Measurements from ENCODE around the gene PEAR1.

Gene PEAR1

DNA sequence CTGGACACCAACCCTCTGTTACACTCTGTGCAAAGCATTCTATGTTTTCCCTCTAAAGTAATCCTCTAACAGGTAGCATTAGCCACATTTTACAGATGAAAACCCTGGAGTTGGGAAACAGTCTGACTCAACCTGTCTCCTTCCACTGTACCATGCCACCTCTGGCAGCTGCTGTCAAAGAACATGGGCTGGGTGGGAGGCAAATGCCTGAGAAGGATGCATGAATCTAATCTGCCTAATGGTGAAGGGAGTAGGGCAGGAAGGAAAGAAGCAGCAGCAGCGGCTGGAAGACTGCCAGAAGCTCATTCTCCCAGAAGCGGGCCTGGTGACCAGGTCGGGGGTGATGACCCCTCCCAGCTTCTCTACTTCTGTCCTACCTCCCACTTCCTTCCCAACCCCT, 48.7 kb downstream of the PEAR1 start:
- no peak for DNase-seq

DNA sequence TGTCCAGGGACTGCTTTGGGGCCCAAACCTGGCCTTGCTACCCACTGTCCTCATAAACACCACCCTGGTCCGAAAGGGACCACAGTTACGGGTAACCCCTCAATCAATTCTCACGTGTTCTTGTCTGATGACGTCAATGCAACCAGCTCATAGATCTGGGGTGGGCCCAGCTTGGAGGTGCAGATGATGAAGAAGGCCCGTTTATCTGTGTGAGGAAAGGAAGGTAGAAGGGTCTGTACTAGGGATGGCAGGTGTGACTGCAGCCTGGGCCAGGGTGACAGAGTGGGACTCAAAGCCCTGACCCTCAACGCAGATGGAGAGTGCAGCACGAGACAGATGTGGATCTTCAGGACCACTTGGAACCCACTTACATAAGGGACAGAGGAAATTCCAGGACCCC, 49.1 kb downstream of the PEAR1 start:
- no peak for DNase-seq

DNA sequence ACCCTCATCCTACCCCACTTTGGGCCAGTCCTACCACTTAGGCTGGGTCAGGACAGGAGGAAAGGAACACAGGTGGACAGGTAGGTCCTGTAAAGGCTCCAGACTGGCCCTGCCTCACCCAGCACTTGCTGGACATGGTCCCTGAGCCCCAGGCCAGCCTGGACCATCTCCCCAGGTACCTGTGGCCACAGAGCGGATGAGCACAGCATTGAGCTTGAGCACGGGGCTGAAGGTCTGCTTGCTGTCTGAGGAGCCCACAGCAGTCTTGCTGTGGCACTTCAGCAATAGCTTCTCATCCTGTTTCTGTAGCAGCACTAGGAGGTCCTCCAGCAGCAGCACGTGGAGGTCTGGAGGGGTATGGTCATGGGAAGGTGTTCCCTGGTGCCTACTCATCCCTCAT, 50.2 kb downstream of the PEAR1 start:
- no peak for DNase-seq

DNA sequence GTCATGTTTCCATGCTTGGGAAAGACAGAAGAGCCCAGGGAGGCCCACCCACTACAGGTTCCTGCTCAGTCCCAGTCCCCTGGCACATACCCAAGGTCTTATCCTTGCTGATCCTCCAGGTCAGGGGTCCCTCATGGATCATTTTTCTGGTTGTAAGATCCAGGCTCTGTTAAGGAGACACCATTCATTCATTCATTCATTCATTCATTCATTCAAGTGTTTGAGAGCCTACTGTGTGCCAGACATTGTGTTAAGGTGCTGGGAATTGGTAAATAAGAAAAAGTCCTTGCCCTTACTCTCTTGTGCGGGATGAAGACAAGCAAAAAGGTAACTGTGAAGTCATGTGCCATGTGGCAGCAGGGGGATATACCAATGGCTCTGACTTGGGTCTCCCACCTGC, 50.8 kb downstream of the PEAR1 start:
- no peak for DNase-seq

DNA sequence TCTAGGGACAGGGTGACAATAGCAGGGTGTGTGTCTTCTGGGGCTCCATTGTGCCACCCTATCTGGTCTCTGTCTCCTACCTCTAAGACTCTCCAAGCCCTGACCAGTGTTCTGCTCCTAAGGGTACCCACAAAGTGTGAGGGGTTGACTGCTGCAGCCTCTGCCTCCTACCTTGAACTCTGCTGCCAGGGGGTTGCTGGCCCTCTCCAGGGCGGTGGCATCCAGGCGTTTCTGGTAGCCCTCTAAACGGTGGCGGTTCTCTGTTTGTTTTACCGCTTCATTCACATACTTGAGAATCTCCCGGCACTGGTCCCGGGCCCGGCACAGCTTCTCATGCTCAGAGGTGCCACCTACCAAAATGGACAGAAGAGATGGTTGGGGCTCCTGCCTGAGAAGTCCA, 51.3 kb downstream of the PEAR1 start:
- no peak for DNase-seq

DNA sequence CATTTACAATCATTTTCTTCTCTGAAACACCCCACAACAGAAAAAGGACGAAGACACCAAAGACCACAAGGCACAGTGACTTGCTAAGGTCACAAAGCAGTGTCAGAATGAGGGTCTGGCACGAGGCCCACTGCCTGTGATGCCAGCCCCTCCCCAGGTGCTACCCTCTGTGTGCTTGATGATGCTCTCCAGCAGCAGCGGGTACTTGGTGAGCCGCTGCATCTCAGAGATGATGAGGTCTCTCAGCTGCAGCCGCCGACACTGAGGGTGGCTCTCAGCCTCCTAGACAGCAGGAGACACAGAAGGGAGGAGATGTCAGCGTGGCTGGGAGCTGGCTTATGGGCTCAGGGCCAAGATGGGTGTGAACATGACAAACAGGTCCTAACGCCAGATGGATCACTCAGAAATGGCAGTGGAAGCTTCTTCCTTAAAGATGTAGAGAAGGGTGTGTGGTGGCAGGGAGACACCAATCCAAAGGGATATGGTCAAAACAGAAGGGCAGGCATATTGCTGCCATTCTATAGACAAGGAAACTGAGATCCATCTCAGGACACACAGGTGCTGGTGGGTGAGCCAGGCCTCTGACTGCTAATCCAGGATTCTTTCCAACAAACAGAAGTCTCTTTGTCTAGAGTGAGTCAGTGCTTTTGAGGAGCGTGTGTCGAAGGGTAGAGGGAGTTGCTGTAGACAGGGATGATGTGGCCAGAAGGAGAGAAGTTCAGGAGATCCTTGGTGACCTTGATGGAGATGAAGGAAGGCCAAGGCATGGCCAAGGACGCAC, 52.6 kb downstream of the PEAR1 start:
- DNase-seq, result no peak

DNA sequence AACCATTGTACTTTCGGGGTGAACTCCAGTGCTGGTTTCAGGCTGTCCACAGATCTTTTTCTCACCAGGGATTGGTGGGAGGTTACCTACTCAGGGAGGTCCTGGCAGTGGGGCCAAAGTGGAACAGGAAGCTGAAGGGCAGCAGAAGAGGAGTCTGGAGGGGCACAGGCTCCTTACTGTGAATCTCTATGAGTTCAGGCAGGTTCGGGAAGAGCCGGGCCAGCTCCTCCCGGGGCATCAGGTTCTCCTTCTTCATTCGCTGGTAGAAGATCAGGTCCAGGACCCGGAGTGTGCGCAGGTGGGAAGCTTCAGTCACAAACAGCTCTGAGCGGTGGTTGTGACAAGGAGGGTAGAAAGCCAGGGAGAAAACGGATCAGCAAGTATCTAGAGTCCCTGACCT, 53.6 kb downstream of the PEAR1 start:
- DNase-seq, result no peak

DNA sequence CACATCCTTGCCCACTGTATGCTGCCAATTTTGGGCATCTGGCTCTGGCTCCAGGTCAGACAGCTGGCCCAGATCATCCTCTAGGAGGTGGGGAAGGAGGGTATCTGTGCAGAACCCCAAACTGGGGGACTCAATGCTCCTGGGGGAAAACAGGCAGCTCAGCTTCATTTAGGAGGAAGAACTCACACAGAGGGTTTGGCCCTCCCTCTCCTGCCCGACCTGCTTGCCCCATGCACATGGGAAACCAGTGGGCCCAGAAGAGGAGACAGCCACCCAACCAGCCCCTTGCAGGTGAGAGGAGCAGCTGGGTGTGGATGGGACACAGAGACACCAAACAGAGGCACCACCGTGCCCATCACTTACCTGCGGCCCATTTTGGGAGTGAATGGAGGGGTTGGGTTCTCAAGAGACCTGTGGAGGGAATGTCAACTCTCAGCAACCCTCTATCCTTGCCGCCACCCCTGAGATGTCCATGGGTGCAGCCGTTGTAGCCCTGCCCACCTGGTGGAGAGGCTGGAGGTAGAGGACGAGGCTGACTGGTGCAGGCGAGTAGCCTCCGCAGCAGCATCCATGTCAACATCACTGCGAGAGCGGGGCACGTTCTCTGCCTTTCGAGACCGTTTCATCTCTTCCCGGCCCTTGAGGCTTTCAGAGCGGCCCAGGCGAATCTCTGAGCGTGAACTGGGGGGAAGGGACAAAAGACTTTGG, 54.5 kb downstream of the PEAR1 start:
- no peak for DNase-seq

DNA sequence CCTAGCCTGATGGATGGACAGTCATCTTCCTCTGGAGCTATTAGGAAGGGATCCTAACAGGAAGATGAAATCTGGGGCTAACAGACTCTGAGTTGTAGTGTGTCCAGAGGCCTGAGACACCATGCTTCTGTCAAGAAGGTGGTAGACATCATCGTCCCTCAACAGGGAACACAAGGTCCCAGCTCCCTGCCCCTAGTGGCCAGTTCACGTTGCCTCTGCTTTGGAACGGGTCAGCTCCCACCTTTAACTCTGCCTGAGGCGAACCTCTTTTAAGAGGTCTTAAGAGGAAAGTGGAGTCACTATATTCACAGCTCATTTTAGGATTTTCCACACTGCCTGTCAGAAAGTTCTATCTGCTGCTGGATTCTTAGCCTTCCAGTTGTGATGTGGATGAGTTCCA, 55.2 kb downstream of the PEAR1 start:
- no peak for DNase-seq

DNA sequence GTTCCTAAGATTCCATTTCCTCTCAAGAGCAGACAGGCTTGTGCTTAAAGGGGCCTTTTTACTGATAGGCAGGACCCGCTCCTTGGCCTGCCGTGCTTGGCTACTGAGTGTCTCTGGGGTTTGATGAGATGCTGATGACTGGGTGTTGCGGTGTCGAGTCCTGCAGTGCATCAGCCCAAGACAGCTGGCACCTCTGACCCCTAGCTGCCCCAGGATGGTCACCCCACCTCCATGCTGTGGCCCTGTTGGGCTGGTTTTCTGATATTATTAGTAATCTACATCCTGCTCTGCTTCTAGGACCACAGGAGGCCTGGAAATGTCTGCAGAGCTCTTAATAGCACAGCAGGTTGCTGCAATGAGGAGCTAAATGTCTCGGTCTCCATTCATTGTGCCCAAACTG, 55.6 kb downstream of the PEAR1 start:
- no peak for DNase-seq

DNA sequence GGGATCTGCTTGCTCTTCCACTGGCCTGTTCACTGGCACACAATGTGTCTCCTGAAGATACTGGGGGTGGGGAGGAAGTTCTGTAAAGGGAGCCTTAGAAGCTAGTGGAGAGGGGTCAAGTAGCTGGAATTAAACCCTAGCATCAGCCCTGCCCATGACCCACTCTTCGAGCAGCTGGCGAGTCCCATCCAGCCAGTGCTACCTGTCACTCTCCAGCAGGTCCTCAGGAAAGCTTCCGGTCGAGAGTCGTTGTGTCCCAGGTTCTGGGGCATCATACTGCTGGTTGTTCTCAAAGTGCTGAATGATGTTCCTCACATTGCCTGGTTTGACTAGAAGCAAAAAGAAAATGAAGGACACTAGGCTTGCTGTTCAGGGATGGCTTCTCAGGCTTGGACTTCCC, 57.9 kb downstream of the PEAR1 start:
- no peak for DNase-seq

DNA sequence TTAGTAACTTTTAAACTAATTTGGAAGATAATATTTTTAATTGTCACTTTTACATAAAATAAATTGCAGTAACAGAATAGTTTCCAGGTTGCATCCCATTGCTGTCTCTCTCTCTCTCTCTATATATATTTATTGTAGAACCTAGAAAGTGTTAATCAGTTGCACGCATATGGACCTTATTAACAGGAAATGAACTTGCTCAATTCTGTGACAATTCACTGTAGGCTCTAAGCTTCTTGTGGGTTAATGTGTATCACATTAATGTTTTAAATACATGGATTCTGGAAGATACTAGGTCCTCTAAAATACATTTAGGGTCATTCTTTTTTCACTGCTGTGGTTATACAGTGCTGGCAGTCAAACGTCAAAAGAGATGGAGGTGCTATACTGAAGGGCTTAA, 60.1 kb downstream of the PEAR1 start:
- no peak for DNase-seq

DNA sequence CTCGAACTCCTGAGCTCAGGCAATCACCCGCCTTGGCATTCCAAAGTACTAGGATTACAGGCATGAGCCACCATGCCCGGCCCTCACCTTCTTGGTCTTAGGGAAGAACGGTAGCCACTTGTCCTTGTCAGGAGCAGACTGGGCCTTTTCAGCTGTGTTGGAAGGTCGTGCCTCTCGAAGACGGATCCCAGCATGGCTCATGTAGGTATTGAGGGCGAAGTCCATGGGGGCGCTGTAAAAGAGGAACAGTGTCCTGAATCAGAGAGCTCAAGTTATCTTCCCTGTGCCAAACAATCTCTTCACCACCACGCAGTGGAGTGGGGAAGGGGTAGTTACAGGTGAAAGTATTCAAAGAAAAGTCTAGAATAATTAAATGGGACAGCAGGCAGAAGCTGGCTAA, 62.8 kb downstream of the PEAR1 start:
- DNase-seq, result no peak

DNA sequence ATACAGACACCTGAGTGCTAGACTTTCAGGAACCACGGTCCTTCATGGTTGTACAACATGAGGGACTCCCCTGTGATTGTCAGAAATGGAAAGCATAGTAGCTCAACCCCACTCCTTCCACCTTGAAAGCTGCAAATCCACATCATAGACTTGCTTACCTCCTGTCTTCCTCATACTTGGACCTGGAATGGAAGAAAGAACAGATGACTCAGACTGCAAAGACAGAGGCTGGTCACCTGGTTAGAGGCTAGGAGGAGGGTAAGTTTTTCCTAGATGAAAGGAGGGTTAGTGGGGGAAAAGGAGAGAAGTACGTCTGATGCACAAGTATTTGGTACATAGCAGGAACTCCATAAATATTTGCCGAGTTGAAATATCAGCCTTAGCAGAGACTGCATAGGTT, 64.1 kb downstream of the PEAR1 start:
- no peak for DNase-seq

DNA sequence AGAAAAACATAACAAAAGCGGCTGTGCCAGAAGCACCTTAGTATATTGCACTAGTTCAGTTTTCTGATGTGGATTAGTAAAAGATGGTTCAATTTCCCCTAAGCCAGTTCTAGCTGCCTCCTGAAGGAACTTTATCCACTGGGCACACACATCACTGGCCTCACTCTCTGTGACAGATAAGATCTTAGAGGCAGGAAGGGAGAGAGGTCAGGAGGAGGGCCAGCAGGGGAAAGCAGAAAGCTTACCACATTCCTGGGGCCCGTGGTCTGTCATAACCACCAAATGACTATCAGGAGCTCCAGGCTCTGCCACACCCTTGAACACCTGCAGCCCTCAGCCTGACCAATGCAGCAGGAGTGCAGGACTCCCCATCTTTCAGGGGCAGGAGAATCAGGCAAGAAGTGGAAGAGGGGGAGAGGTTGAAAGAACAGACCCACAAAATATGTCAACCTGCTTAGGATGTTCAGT, 64.8 kb downstream of the PEAR1 start:
- DNase-seq, result peak; percentile 4

DNA sequence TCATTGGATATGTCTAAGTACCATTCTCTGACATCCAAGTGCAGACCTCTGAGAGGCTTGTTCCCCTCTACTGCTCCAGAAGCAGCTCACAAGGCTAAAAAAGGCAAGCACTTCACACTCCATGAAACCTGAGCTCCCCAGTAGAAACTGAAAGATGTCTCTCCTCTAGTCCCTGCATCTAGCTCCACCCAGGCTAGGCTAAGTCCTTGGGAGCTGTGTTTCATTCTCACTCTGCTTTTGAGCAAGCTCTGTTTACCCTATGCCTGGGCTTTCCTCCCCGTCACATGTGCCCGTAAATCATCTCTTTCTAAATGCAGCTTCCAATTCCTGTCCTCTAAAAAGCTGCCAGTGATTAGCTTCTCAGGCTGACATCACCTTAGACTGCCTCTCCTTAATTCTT, 65.9 kb downstream of the PEAR1 start:
- no peak for DNase-seq

DNA sequence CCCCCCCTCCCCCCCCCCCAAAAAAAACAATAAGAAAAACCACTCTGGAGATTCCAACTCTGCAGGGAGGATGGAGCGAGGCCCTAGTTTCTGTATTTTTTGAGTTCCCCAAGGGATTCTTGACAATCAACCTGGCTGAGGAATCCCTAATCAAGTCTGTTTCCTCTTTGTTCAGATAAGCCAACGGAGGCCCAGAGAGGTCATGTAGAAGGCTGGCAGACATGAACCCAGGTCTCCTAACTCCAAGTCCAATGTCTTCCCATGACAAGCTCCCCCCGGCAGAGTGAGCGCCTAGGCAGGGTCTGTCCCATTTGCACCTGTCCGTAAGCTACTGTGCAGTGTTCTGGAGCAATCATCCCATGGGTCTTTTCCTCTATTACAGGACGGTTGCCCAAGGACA, 66.4 kb downstream of the PEAR1 start:
- no peak for DNase-seq

DNA sequence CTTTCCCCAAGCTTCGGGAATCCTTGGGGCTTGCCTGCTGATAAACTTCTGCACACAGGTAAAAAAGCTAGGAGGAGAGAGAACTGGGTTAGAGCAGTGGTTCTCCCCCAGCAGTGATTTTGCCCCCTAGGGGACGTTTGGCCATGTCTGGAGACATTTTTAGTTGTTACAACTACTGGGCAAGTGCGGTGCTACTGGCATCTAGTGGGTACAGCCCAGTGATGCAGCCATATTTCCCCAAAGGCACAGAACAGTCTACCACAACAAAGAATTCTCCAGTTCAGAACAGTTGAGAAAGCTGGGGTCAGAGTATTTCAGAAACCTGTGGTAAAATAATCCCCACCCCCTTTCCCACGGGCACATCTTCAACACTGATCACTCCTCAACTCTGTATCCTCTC, 68.2 kb downstream of the PEAR1 start:
- no peak for DNase-seq

DNA sequence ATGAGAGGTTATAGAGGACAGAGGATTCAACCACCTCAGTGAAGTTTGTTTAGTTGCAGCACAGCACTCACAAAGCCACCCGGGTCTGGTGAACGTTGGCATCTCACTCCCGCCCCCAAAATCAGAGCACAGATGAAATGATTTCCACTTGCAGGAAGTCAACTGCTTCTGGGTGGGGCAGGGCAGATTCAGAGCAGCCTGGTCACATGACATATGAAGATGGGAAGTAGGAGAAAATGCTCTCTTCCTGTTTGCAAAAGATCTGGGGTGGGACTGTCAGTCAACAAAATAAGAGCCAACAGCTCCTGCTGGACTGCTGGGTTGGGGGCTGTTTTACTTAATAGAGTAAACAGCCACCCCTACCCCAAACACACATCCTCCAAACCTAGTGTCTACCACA, 70.1 kb downstream of the PEAR1 start:
- no peak for DNase-seq

DNA sequence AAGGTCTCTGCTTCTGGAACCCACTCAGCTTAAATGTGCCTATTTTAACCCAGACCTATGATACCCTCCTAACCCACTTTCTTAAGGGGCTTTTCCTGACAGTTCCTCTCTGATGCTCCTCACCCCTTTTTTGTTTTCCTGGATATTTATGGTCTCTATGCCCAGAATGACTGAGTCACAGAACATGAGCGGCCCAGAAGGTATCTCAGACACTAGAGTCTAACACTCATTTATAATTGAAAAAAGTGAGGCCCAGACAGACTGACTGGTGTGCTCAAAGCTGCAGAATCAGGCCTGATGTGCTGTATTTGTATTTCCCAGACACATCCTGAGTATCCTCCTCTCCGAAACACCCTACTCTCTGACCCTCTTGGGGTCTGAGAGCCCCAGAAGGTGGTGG, 70.9 kb downstream of the PEAR1 start:
- DNase-seq, result no peak
